H9 (cell line): Measurements from ENCODE around the gene SCN1B. TPM values are rescaled to one million over a fixed set of nuclear protein-coding genes. Genes with fewer than 3 reads are reported as not detected.

Experiments
- DNase-seq: peaks from one replicate; pipeline ENCODE4 v3.0.0-alpha.2; 2017
- H2AFZ ChIP-seq: one replicate; pipeline ENCODE4 v1.6.1; 2013; ENCODE audit warnings: mild to moderate bottlenecking, low read length, control low read depth, moderate library complexity
- H2AK5ac ChIP-seq: 2 replicates; pipeline ENCODE4 v1.6.1; 2013; ENCODE audit warnings: low read length, control low read depth, mixed read lengths; ENCODE audit not compliant: insufficient read length
- H2BK120ac ChIP-seq: one replicate; pipeline ENCODE4 v1.6.1; 2013; ENCODE audit warnings: low read depth, mild to moderate bottlenecking, low read length, control low read depth, inconsistent platforms; ENCODE audit not compliant: poor library complexity, severe bottlenecking
- H2BK12ac ChIP-seq: 2 replicates; pipeline ENCODE4 v1.6.1; 2013; ENCODE audit warnings: low read length, control low read depth, mixed read lengths, low read depth; ENCODE audit not compliant: insufficient read length
- H2BK15ac ChIP-seq: 2 replicates; pipeline ENCODE4 v1.6.1; 2013; ENCODE audit warnings: low read depth, low read length, control low read depth
- H2BK20ac ChIP-seq: one replicate; pipeline ENCODE4 v1.6.1; 2013; ENCODE audit warnings: low read depth, mild to moderate bottlenecking, low read length, control low read depth, inconsistent platforms; ENCODE audit not compliant: poor library complexity, severe bottlenecking
- H2BK5ac ChIP-seq: 2 replicates; pipeline ENCODE4 v1.6.1; 2013; ENCODE audit warnings: low read length, control low read depth, mixed read lengths; ENCODE audit not compliant: insufficient read length
- H3K14ac ChIP-seq: 2 replicates; pipeline ENCODE4 v1.6.1; 2013; ENCODE audit warnings: low read length, control low read depth; ENCODE audit not compliant: insufficient read depth
- H3K18ac ChIP-seq: 2 replicates; pipeline ENCODE4 v1.6.1; 2013; ENCODE audit warnings: low read depth, mild to moderate bottlenecking, mixed read lengths, low read length, control low read depth; ENCODE audit not compliant: insufficient read length
- H3K23ac ChIP-seq: 2 replicates; pipeline ENCODE4 v1.6.1; 2013; ENCODE audit warnings: low read length, control low read depth, mixed read lengths, low read depth; ENCODE audit not compliant: insufficient read length
- H3K23me2 ChIP-seq: 2 replicates; pipeline ENCODE4 v1.6.1; 2013; ENCODE audit warnings: low read depth, mild to moderate bottlenecking, mixed read lengths, low read length, control low read depth; ENCODE audit not compliant: insufficient read length, poor library complexity, severe bottlenecking
- H3K27ac ChIP-seq: 2 replicates; pipeline ENCODE4 v1.5.1; 2013; ENCODE audit warnings: low read length, control low read depth, mixed read lengths, low read depth; ENCODE audit not compliant: insufficient read length
- H3K27me3 ChIP-seq: 2 replicates; pipeline ENCODE4 v1.6.1; 2013; ENCODE audit warnings: low read length, control low read depth, inconsistent platforms; ENCODE audit not compliant: insufficient read depth
- H3K4ac ChIP-seq: 2 replicates; pipeline ENCODE4 v1.6.1; 2013; ENCODE audit warnings: low read depth, mild to moderate bottlenecking, control low read depth, inconsistent platforms, low read length, moderate library complexity
- H3K4me1 ChIP-seq: 2 replicates; pipeline ENCODE4 v1.6.1; 2013; ENCODE audit warnings: low read length, control low read depth, inconsistent platforms; ENCODE audit not compliant: insufficient read depth
- H3K4me2 ChIP-seq: 2 replicates; pipeline ENCODE4 v1.6.1; 2013; ENCODE audit warnings: low read length, control low read depth, mixed read lengths; ENCODE audit not compliant: insufficient read length, insufficient read depth
- H3K56ac ChIP-seq: 2 replicates; pipeline ENCODE4 v1.6.1; 2013; ENCODE audit warnings: low read depth, mild to moderate bottlenecking, mixed read lengths, low read length, control low read depth; ENCODE audit not compliant: insufficient read length
- H3K79me1 ChIP-seq: 2 replicates; pipeline ENCODE4 v1.6.1; 2013; ENCODE audit warnings: low read depth, mild to moderate bottlenecking, moderate library complexity, low read length, control low read depth, inconsistent platforms; ENCODE audit not compliant: insufficient read depth, poor library complexity, severe bottlenecking
- H3K79me2 ChIP-seq: 2 replicates; pipeline ENCODE4 v1.6.1; 2013; ENCODE audit warnings: low read length, control low read depth, inconsistent platforms; ENCODE audit not compliant: insufficient read depth
- H3K9ac ChIP-seq: 2 replicates; pipeline ENCODE4 v1.6.1; 2013; ENCODE audit warnings: low read length, control low read depth, mixed read lengths; ENCODE audit not compliant: insufficient read length; ENCODE audit errors: extremely low read depth
- H3K9me3 ChIP-seq: one replicate; pipeline ENCODE4 v1.6.1; 2013; ENCODE audit warnings: low read depth, low read length, inconsistent platforms; ENCODE audit not compliant: control insufficient read depth
- H3T11ph ChIP-seq: one replicate; pipeline ENCODE4 v1.6.1; 2013; ENCODE audit warnings: mild to moderate bottlenecking, low read length, control low read depth, inconsistent platforms
- H4K20me1 ChIP-seq: one replicate; pipeline ENCODE4 v1.6.1; 2013; ENCODE audit not compliant: control insufficient read depth, insufficient read length, insufficient read depth
- H4K5ac ChIP-seq: 2 replicates; pipeline ENCODE4 v1.6.1; 2013; ENCODE audit warnings: low read depth, mild to moderate bottlenecking, mixed read lengths, low read length, control low read depth; ENCODE audit not compliant: insufficient read length
- H4K8ac ChIP-seq: replicated peaks from 2 replicates; pipeline ENCODE4 v1.6.1; 2013; ENCODE audit warnings: low read length, control low read depth, mixed read lengths, low read depth; ENCODE audit not compliant: insufficient read length
- H4K91ac ChIP-seq: 2 replicates; pipeline ENCODE4 v1.6.1; 2013; ENCODE audit warnings: low read depth, mild to moderate bottlenecking, moderate library complexity, mixed read lengths, low read length, control low read depth; ENCODE audit not compliant: insufficient read length
- H3K27ac Mint-ChIP-seq, 3 experiments: 2 replicates in 2 of 3; 3 replicates in 1 of 3; pipeline ENCODE4 v1.8.0; 2020 to 2021; ENCODE audit warnings: mixed read lengths in 3 of 3, mild to moderate bottlenecking in 1 of 3, moderate library complexity in 1 of 3
- H3K27me3 Mint-ChIP-seq: 2 replicates; pipeline ENCODE4 v1.8.0; 2021; ENCODE audit warnings: low read depth, mild to moderate bottlenecking, moderate library complexity, mixed read lengths
- H3K36me3 Mint-ChIP-seq, 3 experiments: 2 replicates in 2 of 3; 3 replicates in 1 of 3; pipeline ENCODE4 v1.8.0; 2020 to 2021; ENCODE audit warnings: low read depth in 3 of 3, mixed read lengths in 3 of 3; ENCODE audit not compliant: insufficient read depth in 1 of 3
- H3K4me1 Mint-ChIP-seq, 2 experiments: 2 replicates each; pipeline ENCODE4 v1.8.0; 2020; ENCODE audit warnings: mixed read lengths in 2 of 2
- H3K4me3 Mint-ChIP-seq, 2 experiments: 2 replicates in 1 of 2; 3 replicates in 1 of 2; pipeline ENCODE4 v1.8.0; 2020 to 2021; ENCODE audit warnings: mild to moderate bottlenecking in 2 of 2, mixed read lengths in 2 of 2, moderate library complexity in 1 of 2
- H3K9me3 Mint-ChIP-seq, 2 experiments: 2 replicates in 1 of 2; 3 replicates in 1 of 2; pipeline ENCODE4 v1.8.0; 2020; ENCODE audit warnings: mild to moderate bottlenecking in 2 of 2, mixed read lengths in 2 of 2, moderate library complexity in 1 of 2
- WGBS: extraction: QIAGEN DNeasy Blood & Tissue Kit; methylation state at CpG from one replicate; pipeline ENCODE4 v1.1.7; 2013; ENCODE audit warnings: missing lambda C conversion rate, low lambda C conversion rate, mixed read lengths; ENCODE audit not compliant: insufficient read length; ENCODE audit errors: extremely low coverage; 5-methylcytosine and 5-hydroxymethylcytosine counted together
- total RNA-seq: library from RNA; stranded (reverse); gene quantifications from 2 replicates; pipeline ENCODE4 v1.2.1, GENCODE V29; 2021
- TF ChIP-seq, protein P1 (sequence below): fragments of 200-600 bp; sonication (generic); conservative IDR thresholded peaks from 3 replicates; pipeline ENCODE4 v1.8.0; 2021; ENCODE audit warnings: antibody characterized with exemption, mild to moderate bottlenecking

The SCN1B gene
- total RNA-seq, 1 experiment from 2014 or later, result 3.8 TPM

DNA sequence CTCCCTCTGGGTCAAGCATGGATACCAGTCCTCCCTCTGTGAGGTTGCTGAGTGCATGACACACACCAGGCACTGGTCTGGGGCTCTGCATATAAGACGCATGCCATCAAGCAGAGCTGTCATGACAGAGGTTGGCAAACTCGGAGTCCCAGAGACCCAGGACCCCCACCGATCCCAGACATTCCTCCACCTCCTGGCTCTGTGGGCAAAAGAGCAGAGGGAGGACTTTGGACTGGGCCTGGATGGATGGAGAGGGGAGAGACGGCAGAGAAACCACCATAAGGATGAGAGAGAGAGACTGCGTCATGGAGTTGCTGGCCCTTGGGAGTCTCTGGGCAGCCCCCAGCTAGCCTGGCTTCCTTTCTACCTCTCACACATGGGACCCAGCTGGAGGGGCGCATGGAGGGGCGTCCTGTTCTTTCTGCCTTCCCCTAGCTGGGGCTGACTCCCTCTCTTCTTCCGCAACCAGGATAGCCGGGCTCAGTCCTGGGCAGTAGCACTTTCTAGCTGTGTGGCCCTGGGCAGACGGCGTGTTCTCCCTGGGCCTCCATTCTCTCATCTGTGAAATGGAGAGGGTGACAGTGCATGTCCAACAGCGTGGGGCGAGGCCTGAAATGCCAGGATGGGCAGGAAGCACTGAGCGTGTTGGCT, 12.8 kb downstream of the SCN1B start:
- H3K79me2 ChIP-seq, result no peaks in the 10 kb centered on the region
- no peak overlapping the region for H2AFZ ChIP-seq
- no peak overlapping the region for H2AK5ac ChIP-seq
- no peaks in the 10 kb centered on the region for H3K9me3 ChIP-seq
- peaks cover 5% of the 10 kb centered on the region; the same call in 1 of the 2 replicates for H3K4me1 ChIP-seq
- TF ChIP-seq, protein P1, sequence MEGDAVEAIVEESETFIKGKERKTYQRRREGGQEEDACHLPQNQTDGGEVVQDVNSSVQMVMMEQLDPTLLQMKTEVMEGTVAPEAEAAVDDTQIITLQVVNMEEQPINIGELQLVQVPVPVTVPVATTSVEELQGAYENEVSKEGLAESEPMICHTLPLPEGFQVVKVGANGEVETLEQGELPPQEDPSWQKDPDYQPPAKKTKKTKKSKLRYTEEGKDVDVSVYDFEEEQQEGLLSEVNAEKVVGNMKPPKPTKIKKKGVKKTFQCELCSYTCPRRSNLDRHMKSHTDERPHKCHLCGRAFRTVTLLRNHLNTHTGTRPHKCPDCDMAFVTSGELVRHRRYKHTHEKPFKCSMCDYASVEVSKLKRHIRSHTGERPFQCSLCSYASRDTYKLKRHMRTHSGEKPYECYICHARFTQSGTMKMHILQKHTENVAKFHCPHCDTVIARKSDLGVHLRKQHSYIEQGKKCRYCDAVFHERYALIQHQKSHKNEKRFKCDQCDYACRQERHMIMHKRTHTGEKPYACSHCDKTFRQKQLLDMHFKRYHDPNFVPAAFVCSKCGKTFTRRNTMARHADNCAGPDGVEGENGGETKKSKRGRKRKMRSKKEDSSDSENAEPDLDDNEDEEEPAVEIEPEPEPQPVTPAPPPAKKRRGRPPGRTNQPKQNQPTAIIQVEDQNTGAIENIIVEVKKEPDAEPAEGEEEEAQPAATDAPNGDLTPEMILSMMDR, result no peak
- H2BK120ac ChIP-seq, result no peak overlapping the region
- no peak overlapping the region for H2BK20ac ChIP-seq
- H3K14ac ChIP-seq, result no peak overlapping the region; the same call in 1 of the 2 replicates
- Mint-ChIP-seq H3K36me3 (no peaks in the 10 kb centered on the region; a peak in 3 of 7 replicates), H3K4me1 (peaks cover 39 to 54% of the 10 kb centered on the region in 2 experiments), H3K27ac (no peak overlapping the region; a peak in 1 of 7 replicates), H3K4me3 (peak overlapping the region in 1 of 2 experiments; percentile 68; a peak in 2 of 5 replicates), H3K27me3 (peaks cover 2% of the 10 kb centered on the region), H3K9me3 (no peaks in the 10 kb centered on the region)
- no peak overlapping the region for H4K5ac ChIP-seq
- no peak overlapping the region for H4K8ac ChIP-seq
- H3K4ac ChIP-seq, result no peak overlapping the region
- H2BK15ac ChIP-seq, result no peak overlapping the region
- H3K23ac ChIP-seq, result no peak overlapping the region
- no peak overlapping the region for H3T11ph ChIP-seq
- H3K27me3 ChIP-seq, result no peaks in the 10 kb centered on the region
- H3K56ac ChIP-seq, result no peak overlapping the region
- no peak overlapping the region for H2BK12ac ChIP-seq
- peaks cover 10% of the 10 kb centered on the region for H3K23me2 ChIP-seq
- H4K91ac ChIP-seq, result no peak overlapping the region
- no peak overlapping the region for H3K18ac ChIP-seq
- no peak overlapping the region for H3K4me2 ChIP-seq
- DNase-seq, result no peak
- no peaks in the 10 kb centered on the region for H3K79me1 ChIP-seq
- WGBS, result no CpG with 5 or more reads among the region's 14 CpGs
- H3K27ac ChIP-seq, result no peak overlapping the region
- H2BK5ac ChIP-seq, result no peak overlapping the region
- H4K20me1 ChIP-seq, result peaks cover 4% of the 10 kb centered on the region
- no peak overlapping the region for H3K9ac ChIP-seq
